Neural progenitor cell (in vitro differentiated cells): ENCODE results near the gene NEDD9. TPM values are rescaled to one million over a fixed set of nuclear protein-coding genes. Genes with fewer than 3 reads are reported as not detected.
A peak's percentile ranks its signal among the peaks of the same experiment; 100 is the strongest.

Source experiments
- DNase-seq: peaks from one replicate; pipeline ENCODE4 v3.0.0-alpha.2; 2016; ENCODE audit warnings: low spot score
- H2AFZ ChIP-seq: fragments of 200-600 bp; sonication (generic); replicated peaks from 2 replicates; pipeline ENCODE4 v1.6.1; 2016; ENCODE audit warnings: antibody characterized with exemption
- H3F3A ChIP-seq: fragments of 200-600 bp; sonication (generic); 2 replicates; pipeline ENCODE4 v1.6.1; 2016; ENCODE audit warnings: antibody characterized with exemption, low read depth
- H3K27ac ChIP-seq: fragments of 200-600 bp; sonication (generic); 2 replicates; pipeline ENCODE4 v1.5.1; 2016; ENCODE audit warnings: mild to moderate bottlenecking
- H3K27me3 ChIP-seq: fragments of 200-600 bp; sonication (generic); 2 replicates; pipeline ENCODE4 v1.6.1; 2016; ENCODE audit warnings: mild to moderate bottlenecking, moderate library complexity
- H3K36me3 ChIP-seq: fragments of 200-600 bp; sonication (generic); 2 replicates; pipeline ENCODE4 v1.5.1; 2016
- H3K4me1 ChIP-seq: fragments of 200-600 bp; sonication (generic); 2 replicates; pipeline ENCODE4 v1.6.1; 2016; ENCODE audit warnings: mixed run types
- H3K4me2 ChIP-seq: fragments of 200-600 bp; sonication (generic); 2 replicates; pipeline ENCODE4 v1.6.1; 2016
- H3K4me3 ChIP-seq: fragments of 200-600 bp; sonication (generic); 2 replicates; pipeline ENCODE4 v1.5.1; 2016
- H3K79me2 ChIP-seq: fragments of 200-600 bp; sonication (generic); 2 replicates; pipeline ENCODE4 v1.6.1; 2016; ENCODE audit warnings: low read depth
- H3K9ac ChIP-seq: fragments of 200-600 bp; sonication (generic); 2 replicates; pipeline ENCODE4 v1.6.1; 2016
- H3K9me3 ChIP-seq: fragments of 200-600 bp; sonication (generic); 2 replicates; pipeline ENCODE4 v1.5.1; 2016; ENCODE audit warnings: low read depth
- H4K20me1 ChIP-seq: fragments of 200-600 bp; sonication (generic); 2 replicates; pipeline ENCODE4 v1.6.1; 2016; ENCODE audit warnings: low read depth
- H3K27ac Mint-ChIP-seq: 3 replicates; pipeline ENCODE4 v1.8.0; 2021; ENCODE audit warnings: mixed read lengths
- H3K27me3 Mint-ChIP-seq: 2 replicates; pipeline ENCODE4 v1.8.0; 2022; ENCODE audit warnings: low read depth, mild to moderate bottlenecking, inconsistent platforms, moderate library complexity, mixed read lengths; ENCODE audit not compliant: insufficient read depth
- H3K36me3 Mint-ChIP-seq: 3 replicates; pipeline ENCODE4 v1.8.0; 2021; ENCODE audit warnings: mixed read lengths
- H3K4me1 Mint-ChIP-seq: 3 replicates; pipeline ENCODE4 v1.8.0; 2021; ENCODE audit warnings: mixed read lengths
- H3K4me3 Mint-ChIP-seq: 3 replicates; pipeline ENCODE4 v1.8.0; 2021; ENCODE audit warnings: mild to moderate bottlenecking, moderate library complexity, mixed read lengths
- H3K9me3 Mint-ChIP-seq: 3 replicates; pipeline ENCODE4 v1.8.0; 2020; ENCODE audit warnings: mixed read lengths
- EZH2 ChIP-seq: fragments of 200-600 bp; sonication (generic); IDR thresholded peaks from 2 replicates; pipeline ENCODE4 v1.6.1; 2017; ENCODE audit warnings: antibody characterized with exemption, mild to moderate bottlenecking, moderate library complexity
- EZH2phosphoT487 ChIP-seq: fragments of 200-600 bp; sonication (generic); IDR thresholded peaks from 2 replicates; pipeline ENCODE4 v1.6.1; 2017; ENCODE audit warnings: antibody characterized with exemption
- total RNA-seq: library from RNA; depleted of rRNA; stranded (reverse); fragments of >200 nt; gene quantifications from 2 replicates; pipeline ENCODE4 v1.2.3, GENCODE V29; 2015; ENCODE audit warnings: low replicate concordance
- TF ChIP-seq, protein P1 (sequence below): fragments of 200-600 bp; sonication (generic); IDR thresholded peaks from 2 replicates; pipeline ENCODE4 v1.5.1; 2017; ENCODE audit warnings: antibody characterized with exemption, mild to moderate bottlenecking

The NEDD9 gene
- total RNA-seq, 1 donor from 2014 or later: 4.9 TPM

DNA sequence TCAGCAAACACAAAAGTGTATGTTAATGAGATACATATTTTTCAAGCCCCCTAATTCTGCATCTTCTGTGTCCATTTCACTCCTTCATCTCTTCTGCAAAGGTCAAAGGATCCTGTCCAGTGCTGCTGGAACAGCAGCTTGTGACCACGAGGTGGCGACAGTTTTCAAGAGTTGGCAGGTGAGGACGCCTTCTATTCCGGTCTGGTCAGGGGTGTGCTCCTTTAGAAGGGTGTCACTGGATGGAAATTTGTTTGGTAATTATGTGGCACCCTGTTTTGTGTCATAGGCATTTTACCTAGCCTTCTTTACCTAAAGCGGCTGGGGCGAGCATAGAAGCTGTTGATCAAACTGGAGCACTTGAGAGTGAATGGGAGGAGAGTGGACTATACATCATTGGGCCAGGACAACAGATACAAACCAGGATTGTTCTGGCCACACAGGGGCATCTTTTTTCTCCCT is 88.0 kb downstream of the NEDD9 start:
- Mint-ChIP-seq H3K36me3 (no peaks in the 10 kb centered on the region), H3K4me1 (peaks cover 5% of the 10 kb centered on the region), H3K9me3 (peaks cover 2% of the 10 kb centered on the region), H3K4me3 (no peak overlapping the region), H3K27me3 (peaks cover 2% of the 10 kb centered on the region), H3K27ac (no peak overlapping the region)
- H3K79me2 ChIP-seq: no peaks in the 10 kb centered on the region
- H2AFZ ChIP-seq: no peak overlapping the region
- no peaks in the 10 kb centered on the region for H4K20me1 ChIP-seq
- H3K9me3 ChIP-seq: no peaks in the 10 kb centered on the region
- no peaks in the 10 kb centered on the region for H3K36me3 ChIP-seq
- H3K4me2 ChIP-seq: no peak overlapping the region
- no peak overlapping the region for H3K27ac ChIP-seq
- TF ChIP-seq, protein P1, sequence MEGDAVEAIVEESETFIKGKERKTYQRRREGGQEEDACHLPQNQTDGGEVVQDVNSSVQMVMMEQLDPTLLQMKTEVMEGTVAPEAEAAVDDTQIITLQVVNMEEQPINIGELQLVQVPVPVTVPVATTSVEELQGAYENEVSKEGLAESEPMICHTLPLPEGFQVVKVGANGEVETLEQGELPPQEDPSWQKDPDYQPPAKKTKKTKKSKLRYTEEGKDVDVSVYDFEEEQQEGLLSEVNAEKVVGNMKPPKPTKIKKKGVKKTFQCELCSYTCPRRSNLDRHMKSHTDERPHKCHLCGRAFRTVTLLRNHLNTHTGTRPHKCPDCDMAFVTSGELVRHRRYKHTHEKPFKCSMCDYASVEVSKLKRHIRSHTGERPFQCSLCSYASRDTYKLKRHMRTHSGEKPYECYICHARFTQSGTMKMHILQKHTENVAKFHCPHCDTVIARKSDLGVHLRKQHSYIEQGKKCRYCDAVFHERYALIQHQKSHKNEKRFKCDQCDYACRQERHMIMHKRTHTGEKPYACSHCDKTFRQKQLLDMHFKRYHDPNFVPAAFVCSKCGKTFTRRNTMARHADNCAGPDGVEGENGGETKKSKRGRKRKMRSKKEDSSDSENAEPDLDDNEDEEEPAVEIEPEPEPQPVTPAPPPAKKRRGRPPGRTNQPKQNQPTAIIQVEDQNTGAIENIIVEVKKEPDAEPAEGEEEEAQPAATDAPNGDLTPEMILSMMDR: peak; percentile 97
- TF ChIP-seq EZH2 (no peak), EZH2phosphoT487 (no peak)
- no peaks in the 10 kb centered on the region for H3K27me3 ChIP-seq
- DNase-seq: peak; percentile 84
- no peaks in the 10 kb centered on the region for H3F3A ChIP-seq
- no peaks in the 10 kb centered on the region for H3K4me1 ChIP-seq
- no peak overlapping the region for H3K9ac ChIP-seq
- H3K4me3 ChIP-seq: no peak overlapping the region

GRCh38 chr6:11143394-11144371 is 88.8 kb downstream of the NEDD9 start:
- peaks cover 2% of the 10 kb centered on the region for H3K27me3 Mint-ChIP-seq
- Histone ChIP-seq H3F3A (no peaks in the 10 kb centered on the region), H3K79me2 (no peaks in the 10 kb centered on the region), H3K27me3 (no peaks in the 10 kb centered on the region), H4K20me1 (no peaks in the 10 kb centered on the region), H3K9ac (no peak overlapping the region), H3K27ac (no peak overlapping the region), H3K36me3 (no peaks in the 10 kb centered on the region), H3K9me3 (no peaks in the 10 kb centered on the region), H3K4me3 (no peak overlapping the region), H3K4me2 (no peak overlapping the region), H2AFZ (no peak overlapping the region), H3K4me1 (no peaks in the 10 kb centered on the region)
- peaks cover 2% of the 10 kb centered on the region for H3K9me3 Mint-ChIP-seq
- TF ChIP-seq, protein P1: no peak
- TF ChIP-seq EZH2 (no peak), EZH2phosphoT487 (no peak)
- DNase-seq: no peak
- no peaks in the 10 kb centered on the region for H3K36me3 Mint-ChIP-seq
- H3K27ac Mint-ChIP-seq: no peak overlapping the region
- H3K4me3 Mint-ChIP-seq: no peak overlapping the region
- H3K4me1 Mint-ChIP-seq: peaks cover 5% of the 10 kb centered on the region

GRCh38 chr6:11142296-11143027 is 90.0 kb downstream of the NEDD9 start:
- H3F3A ChIP-seq: no peaks in the 10 kb centered on the region
- no peak overlapping the region for H3K4me3 ChIP-seq
- no peaks in the 10 kb centered on the region for H3K9me3 Mint-ChIP-seq
- no peaks in the 10 kb centered on the region for H3K36me3 ChIP-seq
- H3K4me3 Mint-ChIP-seq: no peak overlapping the region
- H3K79me2 ChIP-seq: no peaks in the 10 kb centered on the region
- H3K27ac ChIP-seq: no peak overlapping the region
- no peak overlapping the region for H3K27ac Mint-ChIP-seq
- no peak for DNase-seq
- H3K27me3 Mint-ChIP-seq: peaks cover 2% of the 10 kb centered on the region
- H2AFZ ChIP-seq: no peak overlapping the region
- no peak overlapping the region for H3K4me2 ChIP-seq
- H3K36me3 Mint-ChIP-seq: no peaks in the 10 kb centered on the region
- H3K9ac ChIP-seq: no peak overlapping the region
- H3K9me3 ChIP-seq: no peaks in the 10 kb centered on the region
- no peaks in the 10 kb centered on the region for H3K27me3 ChIP-seq
- H4K20me1 ChIP-seq: no peaks in the 10 kb centered on the region
- no peaks in the 10 kb centered on the region for H3K4me1 ChIP-seq
- TF ChIP-seq, protein P1: no peak
- no peak for TF ChIP-seq EZH2phosphoT487
- no peak for TF ChIP-seq EZH2
- H3K4me1 Mint-ChIP-seq: peaks cover 5% of the 10 kb centered on the region
